SK-N-SH (cell line): Measurements from ENCODE around the gene CHAT. TPM values are rescaled to one million over a fixed set of nuclear protein-coding genes. Genes with fewer than 3 reads are reported as not detected.

Experiments
- CTCF ChIA-PET: fragments of 300-600, 350-600 bp; formaldehyde crosslinking; extraction: SDS; loops from one replicate; lab custom pipeline; 2021; lab: Yijun Ruan, JAX
- POLR2A ChIA-PET: fragments of 350-600 bp; sonication (Branson Sonifier 250); formaldehyde crosslinking; extraction: SDS; loops from one replicate; lab custom pipeline; 2020; ENCODE audit warnings: antibody characterized with exemption, inconsistent platforms; lab: Yijun Ruan, JAX
- DNase-seq: peaks from one replicate; pipeline ENCODE4 v3.0.0; 2012
- H2AFZ ChIP-seq: fragments of 200-600 bp; sonication (generic); 2 replicates; pipeline ENCODE4 v1.8.1; 2016; ENCODE audit warnings: antibody characterized with exemption, mild to moderate bottlenecking, low read depth
- H3F3A ChIP-seq: fragments of 200-600 bp; sonication (generic); replicated peaks from 2 replicates; pipeline ENCODE3; 2016; ENCODE audit warnings: antibody characterized with exemption, mild to moderate bottlenecking; ENCODE audit not compliant: insufficient read depth
- H3K27ac ChIP-seq, 2 experiments: fragments of 200-500 bp in 1 of 2; fragments of 200-600 bp in 1 of 2; sonication (Bioruptor generic) in 1 of 2; sonication (generic), shearing (Covaris generic) in 1 of 2; 2 replicates each; pipeline versions ENCODE4 v1.5.1 to v1.6.1; 2014 to 2016; ENCODE audit warnings: low read depth in 2 of 2, inconsistent platforms in 1 of 2, low read length in 1 of 2, mild to moderate bottlenecking in 1 of 2, mixed read lengths in 1 of 2
- H3K27me3 ChIP-seq: fragments of 200-600 bp; sonication (generic), shearing (Covaris generic); 2 replicates; pipeline ENCODE4 v1.6.1; 2016; ENCODE audit warnings: mixed run types; ENCODE audit not compliant: insufficient read depth
- H3K36me3 ChIP-seq, 2 experiments: fragments of 200-500 bp in 1 of 2; fragments of 200-600 bp in 1 of 2; sonication (Bioruptor generic) in 1 of 2; sonication (generic) in 1 of 2; replicated peaks in 1 of 2; 2 replicates each; pipeline versions ENCODE3 to v1.5.1; 2014 to 2016; ENCODE audit warnings: low read length in 1 of 2, mild to moderate bottlenecking in 1 of 2; ENCODE audit not compliant: insufficient read depth in 2 of 2, control insufficient read depth in 1 of 2
- H3K4me1 ChIP-seq, 2 experiments: fragments of 200-500 bp in 1 of 2; fragments of 200-600 bp in 1 of 2; sonication (Bioruptor generic) in 1 of 2; sonication (generic), shearing (Covaris generic) in 1 of 2; 2 replicates each; pipeline versions ENCODE4 v1.5.1 to v1.6.1; 2014 to 2016; ENCODE audit warnings: low read depth in 1 of 2, low read length in 1 of 2, mixed run types in 1 of 2; ENCODE audit not compliant: insufficient read depth in 2 of 2, control insufficient read depth in 1 of 2
- H3K4me2 ChIP-seq: fragments of 200-600 bp; sonication (generic), shearing (Covaris generic); 2 replicates; pipeline ENCODE4 v1.6.1; 2017; ENCODE audit warnings: mixed run types
- H3K4me3 ChIP-seq, 2 experiments: fragments of 200-500 bp in 1 of 2; fragments of 200-600 bp in 1 of 2; sonication (Bioruptor generic) in 1 of 2; sonication (generic), shearing (Covaris generic) in 1 of 2; 2 replicates each; pipeline versions ENCODE4 v1.5.1 to v1.8.1; 2014 to 2016; ENCODE audit warnings: low read depth in 2 of 2, inconsistent platforms in 1 of 2, low read length in 1 of 2, mild to moderate bottlenecking in 1 of 2, mixed read lengths in 1 of 2, moderate library complexity in 1 of 2
- H3K79me2 ChIP-seq: fragments of 200-600 bp; sonication (generic); 2 replicates; pipeline ENCODE4 v1.8.1; 2017; ENCODE audit warnings: mild to moderate bottlenecking; ENCODE audit not compliant: insufficient read depth
- H3K9ac ChIP-seq: fragments of 200-600 bp; sonication (generic); 2 replicates; pipeline ENCODE4 v1.6.1; 2017; ENCODE audit warnings: mixed run types
- H3K9me2 ChIP-seq: fragments of 200-600 bp; sonication (generic); 2 replicates; pipeline ENCODE4 v1.6.1; 2017; ENCODE audit warnings: mixed run types
- H3K9me3 ChIP-seq: fragments of 200-600 bp; sonication (generic); 2 replicates; pipeline ENCODE4 v1.6.1; 2017; ENCODE audit warnings: mixed run types, mild to moderate bottlenecking, moderate library complexity
- H4K20me1 ChIP-seq: fragments of 200-600 bp; sonication (generic); 2 replicates; pipeline ENCODE4 v1.6.1; 2017; ENCODE audit warnings: mild to moderate bottlenecking, mixed run types; ENCODE audit not compliant: insufficient read depth
- EP300 ChIP-seq, 2 experiments: IDR thresholded peaks; 2 replicates each; pipeline versions ENCODE4 v1.4.0 to v1.6.1; 2012; ENCODE audit warnings: borderline replicate concordance in 1 of 2, low read depth in 1 of 2, low read length in 1 of 2
- FOXJ3 ChIP-seq: sonication (generic); formaldehyde crosslinking; IDR thresholded peaks from 2 replicates; pipeline ENCODE4 v1.5.1; 2020; ENCODE audit warnings: mild to moderate bottlenecking, missing genetic modification reagents
- FOXM1 ChIP-seq: IDR thresholded peaks from 2 replicates; pipeline ENCODE4 v1.4.0; 2012; ENCODE audit warnings: low read depth, mild to moderate bottlenecking
- GABPA ChIP-seq: IDR thresholded peaks from 2 replicates; pipeline ENCODE4 v1.4.0; 2012; ENCODE audit warnings: low read depth, mild to moderate bottlenecking
- MEF2A ChIP-seq: IDR thresholded peaks from 2 replicates; pipeline ENCODE4 v1.4.0; 2012; ENCODE audit warnings: low read depth, borderline replicate concordance
- MXI1 ChIP-seq: IDR thresholded peaks from 2 replicates; pipeline ENCODE4 v1.6.1; 2012; ENCODE audit warnings: mild to moderate bottlenecking, low read depth, low read length, improper control_type of control experiment
- NFIC ChIP-seq: IDR thresholded peaks from 2 replicates; pipeline ENCODE4 v1.4.0; 2012; ENCODE audit warnings: borderline replicate concordance
- RAD21 ChIP-seq: IDR thresholded peaks from 2 replicates; pipeline ENCODE4 v1.6.1; 2012; ENCODE audit warnings: mild to moderate bottlenecking, low read length
- RFX5 ChIP-seq: IDR thresholded peaks from 2 replicates; pipeline ENCODE4 v1.6.1; 2012; ENCODE audit warnings: mild to moderate bottlenecking, improper control_type of control experiment, low read length
- RXRA ChIP-seq: IDR thresholded peaks from 2 replicates; pipeline ENCODE4 v1.4.0; 2012; ENCODE audit warnings: low read depth, mild to moderate bottlenecking, borderline replicate concordance
- SIN3A ChIP-seq: IDR thresholded peaks from 2 replicates; pipeline ENCODE4 v1.6.1; 2012; ENCODE audit warnings: low read depth, mild to moderate bottlenecking, low read length, moderate library complexity, borderline replicate concordance
- TAF1 ChIP-seq: IDR thresholded peaks from 2 replicates; pipeline ENCODE4 v1.6.1; 2012; ENCODE audit warnings: low read depth, mild to moderate bottlenecking, low read length, moderate library complexity, borderline replicate concordance
- YY1 ChIP-seq: IDR thresholded peaks from 2 replicates; pipeline ENCODE4 v1.4.0; 2012; ENCODE audit warnings: low read depth, mild to moderate bottlenecking
- WGBS: methylation state at CpG from one replicate; pipeline ENCODE4 v1.1.6; 2017; ENCODE audit warnings: low lambda C conversion rate; 5-methylcytosine and 5-hydroxymethylcytosine counted together
- polyA plus RNA-seq, 3 experiments: library from polyadenylated mRNA; depleted of rRNA; stranded (reverse); fragments of >200 nt; gene quantifications; 2 replicates each; pipeline ENCODE4 v1.2.3, GENCODE V29; 2012
- TF ChIP-seq, protein P1 (sequence below): IDR thresholded peaks from 2 replicates; pipeline ENCODE4 v1.4.0; 2012; ENCODE audit warnings: low read depth, borderline replicate concordance
- TF ChIP-seq, protein P2 (sequence below): IDR thresholded peaks from 2 replicates; pipeline ENCODE4 v1.4.0; 2012; ENCODE audit warnings: low read depth, borderline replicate concordance
- TF ChIP-seq, protein P3 (sequence below): IDR thresholded peaks from 2 replicates; pipeline ENCODE4 v1.6.1; 2012; ENCODE audit warnings: mild to moderate bottlenecking, low read depth, low read length, moderate library complexity
- TF ChIP-seq, protein P4 (sequence below): fragments of 150-350 bp; IDR thresholded peaks from 2 replicates; pipeline ENCODE4 v1.6.1; 2016; ENCODE audit warnings: mild to moderate bottlenecking, low read depth, low read length

The CHAT gene
- polyA plus RNA-seq, 1 of the 3 experiments (the other 2 are of a cell fraction): not detected

DNA sequence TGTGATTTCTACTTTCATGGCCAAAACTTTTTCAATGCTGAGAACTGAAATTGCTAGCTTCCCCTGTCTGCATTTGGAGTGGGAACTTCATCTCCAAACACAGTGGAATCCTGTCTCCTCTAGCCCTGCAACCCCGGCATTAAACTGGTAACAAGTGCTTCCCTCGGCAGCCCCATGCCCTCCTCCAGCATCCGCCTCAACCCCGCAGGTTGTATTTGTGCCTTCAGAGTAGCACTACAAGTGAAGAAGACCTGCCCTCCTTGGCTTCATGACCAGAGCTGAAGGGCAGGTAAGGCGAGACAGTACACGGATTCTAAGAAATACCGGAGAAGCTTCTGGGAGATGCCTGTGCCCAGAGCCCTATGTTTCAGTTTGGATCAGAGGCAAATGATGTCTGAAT lies 82.5 kb downstream of the CHAT start:
- Histone ChIP-seq H3K9me2 (no peaks in the 10 kb centered on the region), H4K20me1 (no peaks in the 10 kb centered on the region), H3F3A (no peaks in the 10 kb centered on the region), H3K27ac (no peak overlapping the region), H2AFZ (no peak overlapping the region), H3K27me3 (no peaks in the 10 kb centered on the region; the same call in 1 of the 2 replicates), H3K4me1 (peaks cover 0 to 3% of the 10 kb centered on the region in 2 experiments; a peak in 1 of 4 replicates), H3K4me3 (no peak overlapping the region), H3K4me2 (no peak overlapping the region), H3K36me3 (no peaks in the 10 kb centered on the region), H3K9me3 (no peaks in the 10 kb centered on the region), H3K79me2 (no peaks in the 10 kb centered on the region), H3K9ac (no peak overlapping the region)
- WGBS: 82% methylated on average over 7 of the region's 7 CpGs
- no peak for DNase-seq
- ChIA-PET CTCF (no interaction called here), POLR2A (no interaction called here)
- TF ChIP-seq MEF2A (no peak), EP300 (IDR thresholded peaks at IDR 0.05; ENCODE audit: borderline replicate concordance in 1 of 2, low read depth in 1 of 2, low read length in 1 of 2) (no peak), RFX5 (no peak), TAF1 (no peak), NFIC (no peak), FOXJ3 (no peak), FOXM1 (no peak), MXI1 (no peak), RAD21 (no peak), SIN3A (no peak), RXRA (no peak), GABPA (no peak), YY1 (no peak)
- TF ChIP-seq, protein P1, sequence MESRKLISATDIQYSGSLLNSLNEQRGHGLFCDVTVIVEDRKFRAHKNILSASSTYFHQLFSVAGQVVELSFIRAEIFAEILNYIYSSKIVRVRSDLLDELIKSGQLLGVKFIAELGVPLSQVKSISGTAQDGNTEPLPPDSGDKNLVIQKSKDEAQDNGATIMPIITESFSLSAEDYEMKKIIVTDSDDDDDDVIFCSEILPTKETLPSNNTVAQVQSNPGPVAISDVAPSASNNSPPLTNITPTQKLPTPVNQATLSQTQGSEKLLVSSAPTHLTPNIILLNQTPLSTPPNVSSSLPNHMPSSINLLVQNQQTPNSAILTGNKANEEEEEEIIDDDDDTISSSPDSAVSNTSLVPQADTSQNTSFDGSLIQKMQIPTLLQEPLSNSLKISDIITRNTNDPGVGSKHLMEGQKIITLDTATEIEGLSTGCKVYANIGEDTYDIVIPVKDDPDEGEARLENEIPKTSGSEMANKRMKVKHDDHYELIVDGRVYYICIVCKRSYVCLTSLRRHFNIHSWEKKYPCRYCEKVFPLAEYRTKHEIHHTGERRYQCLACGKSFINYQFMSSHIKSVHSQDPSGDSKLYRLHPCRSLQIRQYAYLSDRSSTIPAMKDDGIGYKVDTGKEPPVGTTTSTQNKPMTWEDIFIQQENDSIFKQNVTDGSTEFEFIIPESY: no peak
- TF ChIP-seq, protein P2, sequence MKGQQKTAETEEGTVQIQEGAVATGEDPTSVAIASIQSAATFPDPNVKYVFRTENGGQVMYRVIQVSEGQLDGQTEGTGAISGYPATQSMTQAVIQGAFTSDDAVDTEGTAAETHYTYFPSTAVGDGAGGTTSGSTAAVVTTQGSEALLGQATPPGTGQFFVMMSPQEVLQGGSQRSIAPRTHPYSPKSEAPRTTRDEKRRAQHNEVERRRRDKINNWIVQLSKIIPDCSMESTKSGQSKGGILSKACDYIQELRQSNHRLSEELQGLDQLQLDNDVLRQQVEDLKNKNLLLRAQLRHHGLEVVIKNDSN: no peak
- TF ChIP-seq, protein P3, sequence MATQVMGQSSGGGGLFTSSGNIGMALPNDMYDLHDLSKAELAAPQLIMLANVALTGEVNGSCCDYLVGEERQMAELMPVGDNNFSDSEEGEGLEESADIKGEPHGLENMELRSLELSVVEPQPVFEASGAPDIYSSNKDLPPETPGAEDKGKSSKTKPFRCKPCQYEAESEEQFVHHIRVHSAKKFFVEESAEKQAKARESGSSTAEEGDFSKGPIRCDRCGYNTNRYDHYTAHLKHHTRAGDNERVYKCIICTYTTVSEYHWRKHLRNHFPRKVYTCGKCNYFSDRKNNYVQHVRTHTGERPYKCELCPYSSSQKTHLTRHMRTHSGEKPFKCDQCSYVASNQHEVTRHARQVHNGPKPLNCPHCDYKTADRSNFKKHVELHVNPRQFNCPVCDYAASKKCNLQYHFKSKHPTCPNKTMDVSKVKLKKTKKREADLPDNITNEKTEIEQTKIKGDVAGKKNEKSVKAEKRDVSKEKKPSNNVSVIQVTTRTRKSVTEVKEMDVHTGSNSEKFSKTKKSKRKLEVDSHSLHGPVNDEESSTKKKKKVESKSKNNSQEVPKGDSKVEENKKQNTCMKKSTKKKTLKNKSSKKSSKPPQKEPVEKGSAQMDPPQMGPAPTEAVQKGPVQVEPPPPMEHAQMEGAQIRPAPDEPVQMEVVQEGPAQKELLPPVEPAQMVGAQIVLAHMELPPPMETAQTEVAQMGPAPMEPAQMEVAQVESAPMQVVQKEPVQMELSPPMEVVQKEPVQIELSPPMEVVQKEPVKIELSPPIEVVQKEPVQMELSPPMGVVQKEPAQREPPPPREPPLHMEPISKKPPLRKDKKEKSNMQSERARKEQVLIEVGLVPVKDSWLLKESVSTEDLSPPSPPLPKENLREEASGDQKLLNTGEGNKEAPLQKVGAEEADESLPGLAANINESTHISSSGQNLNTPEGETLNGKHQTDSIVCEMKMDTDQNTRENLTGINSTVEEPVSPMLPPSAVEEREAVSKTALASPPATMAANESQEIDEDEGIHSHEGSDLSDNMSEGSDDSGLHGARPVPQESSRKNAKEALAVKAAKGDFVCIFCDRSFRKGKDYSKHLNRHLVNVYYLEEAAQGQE: no peak
- TF ChIP-seq, protein P4, sequence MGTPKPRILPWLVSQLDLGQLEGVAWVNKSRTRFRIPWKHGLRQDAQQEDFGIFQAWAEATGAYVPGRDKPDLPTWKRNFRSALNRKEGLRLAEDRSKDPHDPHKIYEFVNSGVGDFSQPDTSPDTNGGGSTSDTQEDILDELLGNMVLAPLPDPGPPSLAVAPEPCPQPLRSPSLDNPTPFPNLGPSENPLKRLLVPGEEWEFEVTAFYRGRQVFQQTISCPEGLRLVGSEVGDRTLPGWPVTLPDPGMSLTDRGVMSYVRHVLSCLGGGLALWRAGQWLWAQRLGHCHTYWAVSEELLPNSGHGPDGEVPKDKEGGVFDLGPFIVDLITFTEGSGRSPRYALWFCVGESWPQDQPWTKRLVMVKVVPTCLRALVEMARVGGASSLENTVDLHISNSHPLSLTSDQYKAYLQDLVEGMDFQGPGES: no peak
